HepG2 (cell line): ENCODE measurements around the gene TGFBRAP1. TPM values are rescaled to one million over a fixed set of nuclear protein-coding genes. Genes with fewer than 3 reads are reported as not detected.

Experiments used
- AHR ChIP-seq: IDR thresholded peaks from 2 replicates; pipeline ENCODE4 v1.6.1; 2018; ENCODE audit warnings: missing genetic modification reagents, missing compliant biosample characterization
- FIP1L1 ChIP-seq: fragments of 200-400 bp; formaldehyde crosslinking; IDR thresholded peaks from 2 replicates; pipeline ENCODE4 v1.6.1; 2018; ENCODE audit warnings: low read depth, mild to moderate bottlenecking, low read length, moderate library complexity, borderline replicate concordance; ENCODE audit not compliant: insufficient read depth
- HIVEP1 ChIP-seq: sonication (generic); formaldehyde crosslinking; IDR thresholded peaks from 2 replicates; pipeline ENCODE4 v1.4.0; 2020; ENCODE audit warnings: mild to moderate bottlenecking, missing genetic modification reagents
- RAD51 ChIP-seq: fragments of 450-650 bp; IDR thresholded peaks from 2 replicates; pipeline ENCODE4 v1.6.1; 2016; ENCODE audit warnings: borderline replicate concordance
- SPEN ChIP-seq: sonication (generic); formaldehyde crosslinking; IDR thresholded peaks from 2 replicates; pipeline ENCODE4 v1.5.1; 2020; ENCODE audit warnings: low read depth, mild to moderate bottlenecking, missing genetic modification reagents
- ZFX ChIP-seq: sonication (generic); formaldehyde crosslinking; IDR thresholded peaks from 2 replicates; pipeline ENCODE4 v1.4.0; 2020; ENCODE audit warnings: mild to moderate bottlenecking, low read depth, missing genetic modification reagents, moderate library complexity
- ZNF335 ChIP-seq: sonication (generic); formaldehyde crosslinking; IDR thresholded peaks from 2 replicates; pipeline ENCODE4 v1.4.0; 2020; ENCODE audit warnings: missing genetic modification reagents
- ZNF678 ChIP-seq: sonication (generic); formaldehyde crosslinking; IDR thresholded peaks from 2 replicates; pipeline ENCODE4 v1.4.0; 2020; ENCODE audit warnings: mild to moderate bottlenecking, missing genetic modification reagents
- polyA plus RNA-seq, 8 experiments: library from polyadenylated mRNA; depleted of rRNA in 3 of 8; stranded (reverse) in 7 of 8; unstranded in 1 of 8; fragments of >200 nt; fragmentation: Illumina TruSeq in 4 of 8; extraction: Trizol in 4 of 8; gene quantifications; 2 replicates each; pipeline versions ENCODE4 v1.2.1 to v1.2.3, GENCODE V29; 2011 to 2016; ENCODE audit warnings: low read depth in 4 of 8, missing spikeins in 1 of 8, mixed read lengths in 1 of 8; ENCODE audit not compliant: insufficient read depth in 1 of 8
- total RNA-seq, 5 experiments: library from RNA; depleted of rRNA; stranded (reverse); fragments of >200 nt; fragmentation: Illumina TruSeq; extraction: Trizol; gene quantifications; 2 replicates each; pipeline ENCODE4 v1.2.3, GENCODE V29; 2016; ENCODE audit warnings: low read depth in 1 of 5
- TF ChIP-seq, protein P1 (sequence below): sonication (generic); formaldehyde crosslinking; IDR thresholded peaks from 2 replicates; pipeline ENCODE4 v1.5.1; 2020; ENCODE audit warnings: missing genetic modification reagents, mild to moderate bottlenecking, borderline replicate concordance
- TF ChIP-seq, protein P2 (sequence below): sonication (generic); formaldehyde crosslinking; IDR thresholded peaks from 2 replicates; pipeline ENCODE4 v1.4.0; 2020; ENCODE audit warnings: missing genetic modification reagents
- TF ChIP-seq, protein P3 (sequence below): sonication (generic); formaldehyde crosslinking; IDR thresholded peaks from one replicate; pipeline ENCODE4 v1.5.1; 2020; ENCODE audit warnings: mild to moderate bottlenecking, missing genetic modification reagents; ENCODE audit errors: not compliant biosample characterization

TGFBRAP1 gene
- total and polyA plus RNA-seq, 2 of the 13 experiments (the other 11 are each of a cell fraction or from before 2014, with no cell fraction given): 12.7 to 22.9 TPM

DNA sequence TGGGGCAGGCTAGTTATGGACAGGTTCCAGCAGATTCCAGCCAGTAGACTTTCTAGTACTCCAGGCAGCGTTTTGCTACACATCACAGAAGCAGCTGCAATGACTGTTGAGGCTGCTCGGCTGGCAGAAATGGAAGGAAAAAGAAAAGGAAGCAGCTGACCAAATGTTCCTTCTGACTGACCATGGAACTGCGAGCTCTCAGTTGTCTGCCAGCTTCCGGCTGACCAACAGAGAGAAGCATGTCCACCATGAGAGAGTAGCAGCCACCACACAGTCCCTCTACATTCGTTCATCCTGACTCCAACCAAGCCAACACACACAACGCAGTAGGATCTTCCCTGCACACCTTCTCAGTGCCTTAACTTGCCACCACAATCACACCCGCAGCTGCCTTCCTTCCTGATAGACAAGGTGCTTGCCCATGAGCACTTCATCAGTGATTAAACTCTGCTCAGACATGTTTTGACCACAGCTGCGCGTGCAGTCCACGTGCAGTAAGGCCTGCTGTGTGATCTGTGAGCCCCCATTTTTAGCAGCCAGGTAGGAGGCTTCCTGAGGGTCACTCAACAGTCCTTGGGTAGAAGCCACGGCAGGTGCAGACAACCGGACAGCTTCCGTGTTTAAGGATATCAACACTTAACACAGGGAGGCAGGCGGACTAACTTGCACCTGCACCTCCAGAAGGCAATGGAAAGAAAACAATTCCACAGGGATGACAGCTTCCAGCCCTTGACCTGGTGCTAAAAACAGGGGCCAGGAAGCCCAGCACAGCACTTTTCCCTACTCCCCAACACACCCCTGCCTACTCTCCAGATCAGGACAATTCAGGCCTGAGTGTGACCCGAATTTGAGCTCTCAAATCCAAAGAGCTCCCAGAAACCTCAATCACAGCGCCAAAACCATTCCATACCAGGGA is 996 bp downstream of the TGFBRAP1 start (continued):
- TF ChIP-seq, protein P1, sequence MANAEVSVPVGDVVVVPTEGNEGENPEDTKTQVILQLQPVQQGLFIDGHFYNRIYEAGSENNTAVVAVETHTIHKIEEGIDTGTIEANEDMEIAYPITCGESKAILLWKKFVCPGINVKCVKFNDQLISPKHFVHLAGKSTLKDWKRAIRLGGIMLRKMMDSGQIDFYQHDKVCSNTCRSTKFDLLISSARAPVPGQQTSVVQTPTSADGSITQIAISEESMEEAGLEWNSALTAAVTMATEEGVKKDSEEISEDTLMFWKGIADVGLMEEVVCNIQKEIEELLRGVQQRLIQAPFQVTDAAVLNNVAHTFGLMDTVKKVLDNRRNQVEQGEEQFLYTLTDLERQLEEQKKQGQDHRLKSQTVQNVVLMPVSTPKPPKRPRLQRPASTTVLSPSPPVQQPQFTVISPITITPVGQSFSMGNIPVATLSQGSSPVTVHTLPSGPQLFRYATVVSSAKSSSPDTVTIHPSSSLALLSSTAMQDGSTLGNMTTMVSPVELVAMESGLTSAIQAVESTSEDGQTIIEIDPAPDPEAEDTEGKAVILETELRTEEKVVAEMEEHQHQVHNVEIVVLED: peak; percentile 62
- no peak for TF ChIP-seq RAD51
- TF ChIP-seq SPEN (CRISPR knock-in tag): peak; percentile 70
- TF ChIP-seq, protein P2, sequence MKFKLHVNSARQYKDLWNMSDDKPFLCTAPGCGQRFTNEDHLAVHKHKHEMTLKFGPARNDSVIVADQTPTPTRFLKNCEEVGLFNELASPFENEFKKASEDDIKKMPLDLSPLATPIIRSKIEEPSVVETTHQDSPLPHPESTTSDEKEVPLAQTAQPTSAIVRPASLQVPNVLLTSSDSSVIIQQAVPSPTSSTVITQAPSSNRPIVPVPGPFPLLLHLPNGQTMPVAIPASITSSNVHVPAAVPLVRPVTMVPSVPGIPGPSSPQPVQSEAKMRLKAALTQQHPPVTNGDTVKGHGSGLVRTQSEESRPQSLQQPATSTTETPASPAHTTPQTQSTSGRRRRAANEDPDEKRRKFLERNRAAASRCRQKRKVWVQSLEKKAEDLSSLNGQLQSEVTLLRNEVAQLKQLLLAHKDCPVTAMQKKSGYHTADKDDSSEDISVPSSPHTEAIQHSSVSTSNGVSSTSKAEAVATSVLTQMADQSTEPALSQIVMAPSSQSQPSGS (CRISPR knock-in tag): 0 out of 2 replicates have a peak, but pooled peaks have one; percentile 45
- TF ChIP-seq AHR: peak; percentile 77; the same call in 1 of the 2 replicates
- peak; percentile 94 for TF ChIP-seq ZFX (CRISPR knock-in tag)
- TF ChIP-seq, protein P3, sequence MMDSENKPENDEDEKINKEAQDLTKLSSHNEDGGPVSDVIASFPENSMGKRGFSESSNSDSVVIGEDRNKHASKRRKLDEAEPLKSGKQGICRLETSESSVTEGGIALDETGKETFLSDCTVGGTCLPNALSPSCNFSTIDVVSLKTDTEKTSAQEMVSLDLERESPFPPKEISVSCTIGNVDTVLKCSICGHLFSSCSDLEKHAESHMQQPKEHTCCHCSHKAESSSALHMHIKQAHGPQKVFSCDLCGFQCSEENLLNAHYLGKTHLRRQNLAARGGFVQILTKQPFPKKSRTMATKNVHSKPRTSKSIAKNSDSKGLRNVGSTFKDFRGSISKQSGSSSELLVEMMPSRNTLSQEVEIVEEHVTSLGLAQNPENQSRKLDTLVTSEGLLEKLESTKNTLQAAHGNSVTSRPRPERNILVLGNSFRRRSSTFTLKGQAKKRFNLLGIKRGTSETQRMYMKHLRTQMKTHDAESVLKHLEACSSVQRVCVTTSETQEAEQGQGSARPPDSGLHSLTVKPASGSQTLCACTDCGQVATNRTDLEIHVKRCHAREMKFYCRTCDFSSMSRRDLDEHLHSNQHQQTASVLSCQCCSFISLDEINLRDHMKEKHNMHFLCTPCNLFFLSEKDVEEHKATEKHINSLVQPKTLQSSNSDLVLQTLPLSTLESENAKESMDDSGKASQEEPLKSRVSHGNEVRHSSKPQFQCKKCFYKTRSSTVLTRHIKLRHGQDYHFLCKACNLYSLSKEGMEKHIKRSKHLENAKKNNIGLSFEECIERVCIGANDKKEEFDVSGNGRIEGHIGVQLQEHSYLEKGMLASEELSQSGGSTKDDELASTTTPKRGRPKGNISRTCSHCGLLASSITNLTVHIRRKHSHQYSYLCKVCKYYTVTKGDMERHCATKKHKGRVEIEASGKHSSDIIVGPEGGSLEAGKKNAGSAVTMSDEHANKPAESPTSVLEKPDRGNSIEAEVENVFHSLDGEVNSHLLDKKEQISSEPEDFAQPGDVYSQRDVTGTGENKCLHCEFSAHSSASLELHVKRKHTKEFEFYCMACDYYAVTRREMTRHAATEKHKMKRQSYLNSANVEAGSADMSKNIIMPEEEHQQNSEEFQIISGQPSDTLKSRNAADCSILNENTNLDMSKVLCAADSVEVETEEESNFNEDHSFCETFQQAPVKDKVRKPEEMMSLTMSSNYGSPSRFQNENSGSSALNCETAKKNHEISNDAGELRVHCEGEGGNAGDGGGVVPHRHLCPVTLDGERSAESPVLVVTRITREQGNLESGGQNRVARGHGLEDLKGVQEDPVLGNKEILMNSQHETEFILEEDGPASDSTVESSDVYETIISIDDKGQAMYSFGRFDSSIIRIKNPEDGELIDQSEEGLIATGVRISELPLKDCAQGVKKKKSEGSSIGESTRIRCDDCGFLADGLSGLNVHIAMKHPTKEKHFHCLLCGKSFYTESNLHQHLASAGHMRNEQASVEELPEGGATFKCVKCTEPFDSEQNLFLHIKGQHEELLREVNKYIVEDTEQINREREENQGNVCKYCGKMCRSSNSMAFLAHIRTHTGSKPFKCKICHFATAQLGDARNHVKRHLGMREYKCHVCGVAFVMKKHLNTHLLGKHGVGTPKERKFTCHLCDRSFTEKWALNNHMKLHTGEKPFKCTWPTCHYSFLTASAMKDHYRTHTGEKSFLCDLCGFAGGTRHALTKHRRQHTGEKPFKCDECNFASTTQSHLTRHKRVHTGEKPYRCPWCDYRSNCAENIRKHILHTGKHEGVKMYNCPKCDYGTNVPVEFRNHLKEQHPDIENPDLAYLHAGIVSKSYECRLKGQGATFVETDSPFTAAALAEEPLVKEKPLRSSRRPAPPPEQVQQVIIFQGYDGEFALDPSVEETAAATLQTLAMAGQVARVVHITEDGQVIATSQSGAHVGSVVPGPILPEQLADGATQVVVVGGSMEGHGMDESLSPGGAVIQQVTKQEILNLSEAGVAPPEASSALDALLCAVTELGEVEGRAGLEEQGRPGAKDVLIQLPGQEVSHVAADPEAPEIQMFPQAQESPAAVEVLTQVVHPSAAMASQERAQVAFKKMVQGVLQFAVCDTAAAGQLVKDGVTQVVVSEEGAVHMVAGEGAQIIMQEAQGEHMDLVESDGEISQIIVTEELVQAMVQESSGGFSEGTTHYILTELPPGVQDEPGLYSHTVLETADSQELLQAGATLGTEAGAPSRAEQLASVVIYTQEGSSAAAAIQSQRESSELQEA (CRISPR knock-in tag): peak; percentile 76
- TF ChIP-seq ZNF335 (CRISPR knock-in tag): peak; percentile 88; the same call in 1 of the 2 replicates
- no peak for TF ChIP-seq FIP1L1
- peak; percentile 64; the same call in 1 of the 2 replicates for TF ChIP-seq HIVEP1 (CRISPR knock-in tag)
- TF ChIP-seq ZNF678 (CRISPR knock-in tag): peak; percentile 99
